HepG2 (cell line): ENCODE measurements around the gene CDK13. TPM values are rescaled to one million over a fixed set of nuclear protein-coding genes. Genes with fewer than 3 reads are reported as not detected.
A peak's percentile ranks its signal among the peaks of the same experiment; 100 is the strongest.

ENCODE experiments used
- ATAC-seq: fragments of 200-7000 bp; cut with Tn5 transposase; 3 replicates; pipeline ENCODE4 v1.9.1; 2020; ENCODE audit warnings: mild to moderate bottlenecking, moderate library complexity
- BruUV-seq: library from RNA; stranded (reverse); fragments of 400-500 nt; replicated peaks from 2 replicates; lab custom pipeline; 2021; lab: Mats Ljungman, UMichigan
- CTCF ChIA-PET: fragments of 300-600 bp; formaldehyde crosslinking; extraction: SDS; loops from one replicate; lab custom pipeline; 2021; ENCODE audit warnings: low total read pairs, inconsistent platforms, low intra/inter-chr PET ratio; lab: Yijun Ruan, JAX
- POLR2A ChIA-PET: fragments of 350-600 bp; sonication (Branson Sonifier 250); formaldehyde crosslinking; loops from one replicate; lab custom pipeline; 2020; ENCODE audit warnings: antibody characterized with exemption, inconsistent platforms; lab: Yijun Ruan, JAX
- DNase-seq: peaks from one replicate; pipeline ENCODE4 v3.0.0-alpha.2; 2015; ENCODE audit warnings: low spot score
- FAIRE-seq: peaks from 3 replicates; lab custom pipeline; 2011; peaks lifted over from hg19 to GRCh38; lab: Jason Lieb, UNC
- H2AFZ ChIP-seq: one replicate; pipeline ENCODE4 v1.6.1; 2011; ENCODE audit warnings: low read length, inconsistent platforms
- H3K27ac ChIP-seq: fragments of 300-600 bp; 3 replicates; pipeline ENCODE4 v1.8.0; 2011; ENCODE audit warnings: mixed run types, mild to moderate bottlenecking, mixed read lengths, low read length, inconsistent platforms; ENCODE audit not compliant: insufficient read depth; ENCODE audit errors: extremely low read length
- H3K27me3 ChIP-seq, 2 experiments: fragments of 200-600 bp in 1 of 2; 2 replicates in 1 of 2; 3 replicates in 1 of 2; pipeline versions ENCODE4 v1.6.0 to v1.8.0; 2011; ENCODE audit warnings: low read length in 2 of 2, mild to moderate bottlenecking in 2 of 2, moderate library complexity in 2 of 2, inconsistent platforms in 1 of 2; ENCODE audit not compliant: insufficient read depth in 2 of 2, control insufficient read depth in 1 of 2
- H3K36me3 ChIP-seq, 2 experiments: fragments of 200-600 bp in 1 of 2; replicated peaks in 1 of 2; 2 replicates in 1 of 2; 3 replicates in 1 of 2; pipeline versions ENCODE4 v1.5.1 to v1.8.0; 2011; ENCODE audit warnings: low read length in 2 of 2, inconsistent platforms in 1 of 2; ENCODE audit not compliant: insufficient read depth in 2 of 2, control insufficient read depth in 1 of 2
- H3K4me1 ChIP-seq: 2 replicates; pipeline ENCODE4 v1.5.1; 2012; ENCODE audit warnings: low read length, inconsistent platforms; ENCODE audit not compliant: insufficient read depth
- H3K4me2 ChIP-seq: 2 replicates; pipeline ENCODE4 v1.6.0; 2011; ENCODE audit warnings: low read depth, low read length, inconsistent platforms
- H3K4me3 ChIP-seq, 3 experiments: fragments of 200-600 bp in 1 of 3; sonication (generic), shearing (Covaris generic) in 1 of 3; replicated peaks in 1 of 3; 2 replicates each; pipeline ENCODE4 v1.5.1; 2011 to 2016; ENCODE audit warnings: low read length in 3 of 3, inconsistent platforms in 2 of 3, low read depth in 2 of 3, mild to moderate bottlenecking in 2 of 3, control low read depth in 1 of 3, mixed read lengths in 1 of 3; ENCODE audit not compliant: insufficient read depth in 1 of 3
- H3K79me2 ChIP-seq: one replicate; pipeline ENCODE4 v1.6.1; 2011; ENCODE audit warnings: low read length, inconsistent platforms; ENCODE audit not compliant: insufficient read depth
- H3K9ac ChIP-seq: 2 replicates; pipeline ENCODE4 v1.6.0; 2011; ENCODE audit warnings: mild to moderate bottlenecking, low read depth, low read length, inconsistent platforms; ENCODE audit not compliant: insufficient read depth
- H3K9me3 ChIP-seq: 2 replicates; pipeline ENCODE4 v1.5.1; 2012; ENCODE audit warnings: mild to moderate bottlenecking, low read length
- H4K20me1 ChIP-seq: 2 replicates; pipeline ENCODE4 v1.6.0; 2011; ENCODE audit warnings: inconsistent platforms, mild to moderate bottlenecking, low read length, moderate library complexity; ENCODE audit not compliant: insufficient read depth
- ARID3A ChIP-seq: IDR thresholded peaks from 2 replicates; pipeline ENCODE4 v1.6.1; 2012; ENCODE audit warnings: low read depth, low read length, improper control_type of control experiment
- DMTF1 ChIP-seq: sonication (generic); formaldehyde crosslinking; IDR thresholded peaks from 2 replicates; pipeline ENCODE4 v1.4.0; 2020; ENCODE audit warnings: mild to moderate bottlenecking, missing genetic modification reagents
- FOSL1 ChIP-seq: sonication (generic); formaldehyde crosslinking; IDR thresholded peaks from 2 replicates; pipeline ENCODE4 v1.9.0; 2021; ENCODE audit warnings: missing genetic modification reagents, borderline replicate concordance
- GABPB1 ChIP-seq: IDR thresholded peaks from 2 replicates; pipeline ENCODE4 v1.6.1; 2016; ENCODE audit warnings: mild to moderate bottlenecking, missing genetic modification reagents, moderate library complexity, missing compliant biosample characterization
- GTF2F1 ChIP-seq: fragments of 150-350 bp; IDR thresholded peaks from 2 replicates; pipeline ENCODE4 v1.6.1; 2014; ENCODE audit warnings: low read length
- HOMEZ ChIP-seq: IDR thresholded peaks from 2 replicates; pipeline ENCODE4 v1.6.1; 2016; ENCODE audit warnings: low read depth
- KAT7 ChIP-seq: IDR thresholded peaks from 2 replicates; pipeline ENCODE4 v1.6.1; 2018; ENCODE audit warnings: borderline replicate concordance, missing compliant biosample characterization
- SMAD9 ChIP-seq: sonication (generic); formaldehyde crosslinking; IDR thresholded peaks from 2 replicates; pipeline ENCODE4 v1.5.1; 2020; ENCODE audit warnings: mild to moderate bottlenecking, missing genetic modification reagents
- ZNF577 ChIP-seq: sonication (generic); formaldehyde crosslinking; IDR thresholded peaks from 2 replicates; pipeline ENCODE4 v1.4.0; 2020; ENCODE audit warnings: mild to moderate bottlenecking, low read depth, missing genetic modification reagents, borderline replicate concordance
- ZNF770 ChIP-seq: sonication (generic); formaldehyde crosslinking; IDR thresholded peaks from 2 replicates; pipeline ENCODE4 v1.5.0; 2020; ENCODE audit warnings: mild to moderate bottlenecking, missing genetic modification reagents
- ZNF792 ChIP-seq: IDR thresholded peaks from 2 replicates; pipeline ENCODE4 v1.6.1; 2016
- WGBS: methylation state at CpG from one replicate; pipeline ENCODE4 v1.1.6; 2017; ENCODE audit warnings: low lambda C conversion rate; 5-methylcytosine and 5-hydroxymethylcytosine counted together
- in situ Hi-C: cut with HindIII; loops from 2 replicates; pipeline ENCODE4 v1.10.0; 2017; ENCODE audit warnings: low pct_unique_long_range_greater_than_20kb; ENCODE audit not compliant: extremely low pct_ligation_motif_present
- intact Hi-C: fragments of 100-400 bp; cut with micrococcal nuclease; formaldehyde crosslinking; loops from one replicate; pipeline ENCODE4 v1.10.0; 2022; ENCODE audit not compliant: unreplicated experiment
- polyA plus RNA-seq, 8 experiments: library from polyadenylated mRNA; depleted of rRNA in 3 of 8; stranded (reverse) in 7 of 8; unstranded in 1 of 8; fragments of >200 nt; fragmentation: Illumina TruSeq in 4 of 8; extraction: Trizol in 4 of 8; gene quantifications; 2 replicates each; pipeline versions ENCODE4 v1.2.1 to v1.2.3, GENCODE V29; 2011 to 2016; ENCODE audit warnings: low read depth in 4 of 8, missing spikeins in 1 of 8, mixed read lengths in 1 of 8; ENCODE audit not compliant: insufficient read depth in 1 of 8
- total RNA-seq, 5 experiments: library from RNA; depleted of rRNA; stranded (reverse); fragments of >200 nt; fragmentation: Illumina TruSeq; extraction: Trizol; gene quantifications; 2 replicates each; pipeline ENCODE4 v1.2.3, GENCODE V29; 2016; ENCODE audit warnings: low read depth in 1 of 5

CDK13 gene
- total and polyA plus RNA-seq, 2 of the 13 experiments (the other 11 are each of a cell fraction or from before 2014, with no cell fraction given) = 21.0 to 40.9 TPM

GRCh38 chr7:40072268-40072667 is 122.2 kb downstream of the CDK13 start:
- no peak overlapping the region for H3K9ac ChIP-seq
- no peak for ATAC-seq
- H3K36me3 ChIP-seq = peaks cover 0 to 1% of the 10 kb centered on the region in 2 experiments; a peak in 1 of 5 replicates
- no peaks in the 10 kb centered on the region for H4K20me1 ChIP-seq
- BruUV-seq = no TSS peak
- no peak overlapping the region for H3K4me3 ChIP-seq
- no peaks in the 10 kb centered on the region for H3K79me2 ChIP-seq
- WGBS = 92% methylated on average over 5 of the region's 5 CpGs
- no peaks in the 10 kb centered on the region for H3K27me3 ChIP-seq
- CTCF ChIA-PET = no interaction called here
- intact Hi-C loops = no loop called here
- no peak for TF ChIP-seq GABPB1 (CRISPR knock-in tag)
- TF ChIP-seq, all 625 proteins: peak for 0
- no peak overlapping the region for H3K27ac ChIP-seq
- DNase-seq (no peak), FAIRE-seq (no peak)
- H3K9me3 ChIP-seq = no peaks in the 10 kb centered on the region
- H3K4me1 ChIP-seq = 0 out of 2 replicates have a peak, but pooled peaks cover 12% of the 10 kb centered on the region
- in situ Hi-C loops = no loop called here
- no peak overlapping the region for H2AFZ ChIP-seq
- POLR2A ChIA-PET = no interaction called here
- no peak overlapping the region for H3K4me2 ChIP-seq

GRCh38 chr7:40073239-40073638 is 123.2 kb downstream of the CDK13 start:
- in situ Hi-C loops (no loop called here), intact Hi-C loops (no loop called here)
- H3K27ac ChIP-seq = no peak overlapping the region
- no peak for DNase-seq
- ATAC-seq = no peak
- no peak overlapping the region for H3K9ac ChIP-seq
- 0 out of 2 replicates have a peak, but pooled peaks cover 12% of the 10 kb centered on the region for H3K4me1 ChIP-seq
- no TSS peak for BruUV-seq
- no peaks in the 10 kb centered on the region for H4K20me1 ChIP-seq
- H3K9me3 ChIP-seq = no peaks in the 10 kb centered on the region
- ChIA-PET CTCF (no interaction called here), POLR2A (no interaction called here)
- no peak for FAIRE-seq
- H3K79me2 ChIP-seq = no peaks in the 10 kb centered on the region
- H3K27me3 ChIP-seq = no peaks in the 10 kb centered on the region
- H3K4me3 ChIP-seq = no peak overlapping the region
- 94% methylated on average over 2 of the region's 2 CpGs for WGBS
- peaks cover 0 to 1% of the 10 kb centered on the region in 2 experiments; a peak in 1 of 5 replicates for H3K36me3 ChIP-seq
- H2AFZ ChIP-seq = no peak overlapping the region
- no peak overlapping the region for H3K4me2 ChIP-seq
- TF ChIP-seq HOMEZ (no peak), ZNF770 (CRISPR knock-in tag) (peak; percentile 91), ARID3A (no peak), DMTF1 (CRISPR knock-in tag) (no peak), KAT7 (CRISPR knock-in tag) (no peak), GTF2F1 (no peak), SMAD9 (CRISPR knock-in tag) (no peak), FOSL1 (CRISPR knock-in tag) (no peak), ZNF577 (no peak), ZNF792 (CRISPR knock-in tag) (no peak)
